Caco-2 (cell line): ENCODE results near the gene ATOX1. TPM values are rescaled to one million over a fixed set of nuclear protein-coding genes. Genes with fewer than 3 reads are reported as not detected.
"Not testable (repeated sequence)": the region's sequence is repeated elsewhere in the genome, so short reads cannot be mapped to it uniquely, and the experiment has no call there.

Source experiments
- BruUV-seq: library from RNA; stranded (reverse); fragments of 400-500 nt; replicated peaks from 2 replicates; lab custom pipeline; 2021; lab: Mats Ljungman, UMichigan
- CTCF ChIA-PET: fragments of 300-600 bp; sonication (Branson Sonifier 250); formaldehyde crosslinking; loops from one replicate; lab custom pipeline; 2022; ENCODE audit warnings: antibody characterized with exemption; lab: Charles Lee
- POLR2A ChIA-PET: fragments of 300-600 bp; sonication (Branson Sonifier 250); formaldehyde crosslinking; loops from one replicate; lab custom pipeline; 2022; ENCODE audit warnings: antibody characterized with exemption; lab: Charles Lee
- DNase-seq, 2 experiments: peaks; one replicate each; pipeline versions ENCODE4 v3.0.0 to v3.0.0-alpha.2; 2020 to 2022
- H3K27me3 ChIP-seq: replicated peaks from 2 replicates; pipeline ENCODE4 v1.6.0; 2011; ENCODE audit warnings: low read length; ENCODE audit not compliant: control insufficient read depth, insufficient read depth
- H3K36me3 ChIP-seq: 2 replicates; pipeline ENCODE4 v1.5.1; 2011; ENCODE audit warnings: low read length; ENCODE audit not compliant: control insufficient read depth, insufficient read depth
- H3K4me1 ChIP-seq: fragments of 250-450 bp; sonication (Bioruptor Pico); 2 replicates; pipeline ENCODE4 v1.5.1; 2020; ENCODE audit warnings: mild to moderate bottlenecking
- H3K4me3 ChIP-seq: 2 replicates; pipeline ENCODE4 v1.5.1; 2011; ENCODE audit warnings: low read depth, mild to moderate bottlenecking, control low read depth, low read length
- H3K9me3 ChIP-seq: fragments of 250-450 bp; sonication (Bioruptor Pico); 2 replicates; pipeline ENCODE4 v1.5.1; 2020; ENCODE audit warnings: mild to moderate bottlenecking, moderate library complexity
- H3K27ac Mint-ChIP-seq: one replicate; pipeline ENCODE4 v1.8.0; 2022; ENCODE audit warnings: mixed read lengths; ENCODE audit not compliant: unreplicated experiment
- H3K27me3 Mint-ChIP-seq: one replicate; pipeline ENCODE4 v1.8.0; 2022; ENCODE audit warnings: mixed read lengths; ENCODE audit not compliant: insufficient read depth, unreplicated experiment
- H3K36me3 Mint-ChIP-seq: one replicate; pipeline ENCODE4 v1.8.0; 2022; ENCODE audit warnings: mild to moderate bottlenecking, mixed read lengths; ENCODE audit not compliant: insufficient read depth, unreplicated experiment
- H3K4me1 Mint-ChIP-seq: one replicate; pipeline ENCODE4 v1.8.0; 2022; ENCODE audit warnings: low read depth, mixed read lengths; ENCODE audit not compliant: unreplicated experiment
- H3K4me3 Mint-ChIP-seq: one replicate; pipeline ENCODE4 v1.8.0; 2022; ENCODE audit warnings: mild to moderate bottlenecking, moderate library complexity, mixed read lengths; ENCODE audit not compliant: unreplicated experiment
- H3K9me3 Mint-ChIP-seq: one replicate; pipeline ENCODE4 v1.8.0; 2022; ENCODE audit warnings: mixed read lengths; ENCODE audit not compliant: unreplicated experiment
- CTCF ChIP-seq, 2 experiments: fragments of 200-600 bp in 1 of 2; IDR thresholded peaks; 1 replicate in 1 of 2; 2 replicates in 1 of 2; pipeline versions ENCODE4 v1.5.1 to v1.8.0; 2011 to 2022; ENCODE audit warnings: antibody characterized with exemption in 1 of 2, control low read depth in 1 of 2, inconsistent platforms in 1 of 2, low read depth in 1 of 2, low read length in 1 of 2, mild to moderate bottlenecking in 1 of 2, moderate library complexity in 1 of 2; ENCODE audit not compliant: insufficient read depth in 1 of 2, severe bottlenecking in 1 of 2, unreplicated experiment in 1 of 2
- intact Hi-C: fragments of 100-400 bp; cut with micrococcal nuclease; formaldehyde crosslinking; loops from one replicate; pipeline ENCODE4 v1.10.0; 2022; ENCODE audit not compliant: unreplicated experiment
- total RNA-seq: library from RNA; stranded (reverse); gene quantifications from 2 replicates; pipeline ENCODE4 v1.2.3, GENCODE V29; 2022

ATOX1 gene
- total RNA-seq, 1 experiment from 2014 or later = 135 TPM

- H3K4me1 Mint-ChIP-seq = peaks cover 10% of the 10 kb centered on the region
- CTCF ChIA-PET = no interaction called here
- BruUV-seq = no TSS peak
- H3K4me1 ChIP-seq = peaks cover 22% of the 10 kb centered on the region
- peaks cover 3% of the 10 kb centered on the region; the same call in 1 of the 2 replicates for H3K36me3 ChIP-seq
- no peak for DNase-seq
- H3K27me3 Mint-ChIP-seq = no peaks in the 10 kb centered on the region
- intact Hi-C loops = no loop called here
- no peak for TF ChIP-seq CTCF (IDR thresholded peaks at IDR 0.05; ENCODE audit: insufficient read depth in 1 of 2, low read depth in 1 of 2, low read length in 1 of 2, severe bottlenecking in 1 of 2, unreplicated experiment in 1 of 2)
- POLR2A ChIA-PET = no interaction called here
- no peaks in the 10 kb centered on the region for H3K27me3 ChIP-seq
- peaks cover 51% of the 10 kb centered on the region for H3K36me3 Mint-ChIP-seq
- no peak overlapping the region for H3K4me3 ChIP-seq
- no peak overlapping the region for H3K27ac Mint-ChIP-seq
- no peak overlapping the region for H3K4me3 Mint-ChIP-seq
- H3K9me3 Mint-ChIP-seq = no peaks in the 10 kb centered on the region
- no peaks in the 10 kb centered on the region for H3K9me3 ChIP-seq
Observed at GRCh38 chr5:151786468-151786867, 28.0 kb upstream of the ATOX1 start.

- no TSS peak for BruUV-seq
- TF ChIP-seq CTCF (IDR thresholded peaks at IDR 0.05; ENCODE audit: insufficient read depth in 1 of 2, low read depth in 1 of 2, low read length in 1 of 2, severe bottlenecking in 1 of 2, unreplicated experiment in 1 of 2) = no peak
- DNase-seq = no peak
- peaks cover 37% of the 10 kb centered on the region for H3K36me3 Mint-ChIP-seq
- H3K4me1 ChIP-seq = peaks cover 45% of the 10 kb centered on the region
- no peaks in the 10 kb centered on the region for H3K36me3 ChIP-seq
- no peaks in the 10 kb centered on the region for H3K27me3 ChIP-seq
- peak overlapping the region; percentile 19 for H3K4me3 Mint-ChIP-seq
- POLR2A ChIA-PET = interaction anchor here (2.3 kb wide), 1 partner anchor 13 kb away, joined by 15 read pairs; the partner anchor contains the start of gene G3BP1
- H3K4me1 Mint-ChIP-seq = peaks cover 25% of the 10 kb centered on the region
- H3K27me3 Mint-ChIP-seq = no peaks in the 10 kb centered on the region
- no peak overlapping the region for H3K27ac Mint-ChIP-seq
- intact Hi-C loops = no loop called here
- no peaks in the 10 kb centered on the region for H3K9me3 ChIP-seq
- CTCF ChIA-PET = no interaction called here
- H3K9me3 Mint-ChIP-seq = no peaks in the 10 kb centered on the region
- no peak overlapping the region for H3K4me3 ChIP-seq
Observed at GRCh38 chr5:151784141-151784540, 25.7 kb upstream of the ATOX1 start.

GRCh38 chr5:151783664-151784063 is 25.2 kb upstream of the ATOX1 start:
- Mint-ChIP-seq H3K36me3 (peaks cover 37% of the 10 kb centered on the region), H3K4me1 (peaks cover 29% of the 10 kb centered on the region)
- H3K27me3 ChIP-seq, BruUV-seq, H3K4me3 ChIP-seq, H3K9me3 Mint-ChIP-seq, H3K9me3 ChIP-seq, DNase-seq, H3K27me3 Mint-ChIP-seq, CTCF ChIA-PET, intact Hi-C loops, H3K36me3 ChIP-seq, H3K4me3 Mint-ChIP-seq, H3K27ac Mint-ChIP-seq: not testable (repeated sequence)
- H3K4me1 ChIP-seq = peaks cover 50% of the 10 kb centered on the region
- POLR2A ChIA-PET = interaction anchor here (2.3 kb wide), 1 partner anchor 13 kb away, joined by 15 read pairs; the partner anchor contains the start of gene G3BP1
